Suprapubic skin (tissue), 4 donors: ENCODE data around the gene IL7R.

Source experiments
- EP300 ChIP-seq: sonication (generic); formaldehyde crosslinking; IDR thresholded peaks from one replicate; pipeline ENCODE4 v1.6.1; 2017; ENCODE audit warnings: antibody characterized with exemption
- POLR2AphosphoS5 ChIP-seq, 3 donors: sonication (generic); formaldehyde crosslinking; IDR thresholded peaks; one replicate each; pipeline ENCODE4 v1.6.1; 2017; ENCODE audit warnings: antibody characterized with exemption in 3 of 3
- TF ChIP-seq, protein P1 (sequence below), 2 donors: fragments of 200-600 bp in 1 of 2; fragments of 450-650 bp in 1 of 2; sonication (generic) in 1 of 2; IDR thresholded peaks; one replicate each; pipeline ENCODE4 v1.5.1; 2016 to 2019; ENCODE audit warnings: antibody characterized with exemption in 2 of 2, mild to moderate bottlenecking in 1 of 2, moderate library complexity in 1 of 2

GRCh38 chr5:35877655-35878054 lies 21.0 kb downstream of the IL7R start:
- TF ChIP-seq, protein P1, sequence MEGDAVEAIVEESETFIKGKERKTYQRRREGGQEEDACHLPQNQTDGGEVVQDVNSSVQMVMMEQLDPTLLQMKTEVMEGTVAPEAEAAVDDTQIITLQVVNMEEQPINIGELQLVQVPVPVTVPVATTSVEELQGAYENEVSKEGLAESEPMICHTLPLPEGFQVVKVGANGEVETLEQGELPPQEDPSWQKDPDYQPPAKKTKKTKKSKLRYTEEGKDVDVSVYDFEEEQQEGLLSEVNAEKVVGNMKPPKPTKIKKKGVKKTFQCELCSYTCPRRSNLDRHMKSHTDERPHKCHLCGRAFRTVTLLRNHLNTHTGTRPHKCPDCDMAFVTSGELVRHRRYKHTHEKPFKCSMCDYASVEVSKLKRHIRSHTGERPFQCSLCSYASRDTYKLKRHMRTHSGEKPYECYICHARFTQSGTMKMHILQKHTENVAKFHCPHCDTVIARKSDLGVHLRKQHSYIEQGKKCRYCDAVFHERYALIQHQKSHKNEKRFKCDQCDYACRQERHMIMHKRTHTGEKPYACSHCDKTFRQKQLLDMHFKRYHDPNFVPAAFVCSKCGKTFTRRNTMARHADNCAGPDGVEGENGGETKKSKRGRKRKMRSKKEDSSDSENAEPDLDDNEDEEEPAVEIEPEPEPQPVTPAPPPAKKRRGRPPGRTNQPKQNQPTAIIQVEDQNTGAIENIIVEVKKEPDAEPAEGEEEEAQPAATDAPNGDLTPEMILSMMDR (IDR thresholded peaks at IDR 0.05) = no peak
- no peak for TF ChIP-seq EP300
- TF ChIP-seq POLR2AphosphoS5 (IDR thresholded peaks at IDR 0.05) = no peak
